Mucosa of gallbladder (tissue), 1 donor: ENCODE results near the gene FBP2. TPM values are rescaled to one million over a fixed set of nuclear protein-coding genes. Genes with fewer than 3 reads are reported as not detected.

Experiments used
- total RNA-seq: library from RNA; stranded (reverse); gene quantifications from one replicate; pipeline ENCODE4 v1.2.1, GENCODE V29; 2021
- donor health status: DM: no; HTN: no; CAD: no.

Gene FBP2
- total RNA-seq, 1 donor from 2014 or later, result not detected

Other genes starting within 250 kb of the FBP2 start
- 0.17 TPM for gene PCAT7, start 38.7 kb downstream of the FBP2 start, total RNA-seq
- gene FBP1, start 45.7 kb upstream of the FBP2 start, total RNA-seq, result 50.5 TPM
- gene AOPEP, start 132.9 kb upstream of the FBP2 start, total RNA-seq, result 105 TPM